ENCODE measurements around the gene RNASE12. TPM values are rescaled to one million over a fixed set of nuclear protein-coding genes. Genes with fewer than 3 reads are reported as not detected.
"Not testable (repeated sequence)": the region's sequence is repeated elsewhere in the genome, so short reads cannot be mapped to it uniquely, and the experiment has no call there.

RNASE12 gene
- total RNA-seq, 2 experiments from 2014 or later: not detected

DNA sequence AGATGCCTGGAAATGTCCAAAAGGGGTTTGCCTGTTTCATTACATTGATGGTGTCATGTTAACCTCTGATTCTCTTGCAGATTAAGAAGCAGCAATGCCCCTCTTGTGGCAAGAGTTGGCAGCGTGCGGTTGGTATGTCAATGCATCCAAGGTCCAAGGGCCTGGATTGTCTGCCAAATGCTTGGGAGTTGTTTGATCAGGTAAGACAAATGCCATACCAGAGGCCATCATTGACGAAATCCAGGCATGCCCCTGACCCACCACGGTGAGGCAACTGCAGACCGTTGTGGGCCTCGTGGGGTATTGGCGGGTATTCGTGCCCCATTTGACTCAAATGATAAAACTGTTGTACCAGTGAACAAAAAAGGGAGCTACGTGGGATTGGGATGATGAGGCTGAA is 11.4 kb upstream of the RNASE12 start:
- no peaks in the 10 kb centered on the region for H3K27me3 Mint-ChIP-seq
- DNase-seq: no peak
- TF ChIP-seq, protein P1, sequence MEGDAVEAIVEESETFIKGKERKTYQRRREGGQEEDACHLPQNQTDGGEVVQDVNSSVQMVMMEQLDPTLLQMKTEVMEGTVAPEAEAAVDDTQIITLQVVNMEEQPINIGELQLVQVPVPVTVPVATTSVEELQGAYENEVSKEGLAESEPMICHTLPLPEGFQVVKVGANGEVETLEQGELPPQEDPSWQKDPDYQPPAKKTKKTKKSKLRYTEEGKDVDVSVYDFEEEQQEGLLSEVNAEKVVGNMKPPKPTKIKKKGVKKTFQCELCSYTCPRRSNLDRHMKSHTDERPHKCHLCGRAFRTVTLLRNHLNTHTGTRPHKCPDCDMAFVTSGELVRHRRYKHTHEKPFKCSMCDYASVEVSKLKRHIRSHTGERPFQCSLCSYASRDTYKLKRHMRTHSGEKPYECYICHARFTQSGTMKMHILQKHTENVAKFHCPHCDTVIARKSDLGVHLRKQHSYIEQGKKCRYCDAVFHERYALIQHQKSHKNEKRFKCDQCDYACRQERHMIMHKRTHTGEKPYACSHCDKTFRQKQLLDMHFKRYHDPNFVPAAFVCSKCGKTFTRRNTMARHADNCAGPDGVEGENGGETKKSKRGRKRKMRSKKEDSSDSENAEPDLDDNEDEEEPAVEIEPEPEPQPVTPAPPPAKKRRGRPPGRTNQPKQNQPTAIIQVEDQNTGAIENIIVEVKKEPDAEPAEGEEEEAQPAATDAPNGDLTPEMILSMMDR (IDR thresholded peaks at IDR 0.05): no peak
- H3K36me3 ChIP-seq (ENCODE audit: insufficient read depth, low read length): no peaks in the 10 kb centered on the region
- no peak overlapping the region for H3K27ac Mint-ChIP-seq
- intact Hi-C loops (cut with DNase I, micrococcal nuclease): no loop called here
- H3K27ac ChIP-seq (ENCODE audit: low read depth in 1 of 2, low read length in 2 of 2): no peak overlapping the region
- CTCF ChIA-PET: no interaction called here
- H3K36me3 Mint-ChIP-seq (ENCODE audit: low read depth): no peaks in the 10 kb centered on the region
- no peak overlapping the region for H3K4me3 Mint-ChIP-seq
- H3K4me3 ChIP-seq (ENCODE audit: low read length): no peak overlapping the region
- no peaks in the 10 kb centered on the region for H3K27me3 ChIP-seq (ENCODE audit: control insufficient read depth in 1 of 2, insufficient read depth in 2 of 2, low read length in 2 of 2)
- no peak for ATAC-seq (ENCODE audit: poor library complexity)
- H3K4me1 ChIP-seq (ENCODE audit: insufficient read depth, low read length): no peaks in the 10 kb centered on the region
- H3K9me3 Mint-ChIP-seq: no peaks in the 10 kb centered on the region
- H3K9me3 ChIP-seq (ENCODE audit: control insufficient read depth in 1 of 2, insufficient read depth in 1 of 2, low read length in 2 of 2): no peaks in the 10 kb centered on the region
- POLR2A ChIA-PET: no interaction called here
- no peaks in the 10 kb centered on the region for H3K4me1 Mint-ChIP-seq (ENCODE audit: low read depth)

DNA sequence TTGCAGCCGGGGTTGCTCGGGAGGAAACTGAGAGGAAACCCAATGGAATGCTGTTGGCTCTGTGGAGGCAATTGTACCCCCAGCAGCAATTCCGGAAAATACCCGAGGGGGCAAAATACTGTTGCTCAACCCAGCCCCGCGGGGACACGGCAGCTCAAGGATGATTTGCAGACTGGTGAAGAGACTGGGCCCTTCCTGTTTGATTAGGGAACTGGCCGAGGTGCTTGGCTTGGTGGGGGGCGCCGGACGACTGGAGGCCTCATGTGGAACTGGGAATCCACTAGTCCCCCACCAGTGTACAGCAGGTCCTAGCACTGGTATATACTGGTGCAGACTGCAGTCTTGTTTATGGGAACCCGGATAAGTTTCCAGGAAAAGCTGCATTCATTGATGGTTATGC is 10.3 kb upstream of the RNASE12 start:
- no peak overlapping the region for H3K4me3 ChIP-seq (ENCODE audit: low read length)
- Mint-ChIP-seq H3K4me3 (no peak overlapping the region), H3K27me3 (no peaks in the 10 kb centered on the region), H3K36me3 (ENCODE audit: low read depth) (no peaks in the 10 kb centered on the region), H3K9me3 (no peaks in the 10 kb centered on the region), H3K4me1 (ENCODE audit: low read depth) (no peaks in the 10 kb centered on the region), H3K27ac (no peak overlapping the region)
- H3K36me3 ChIP-seq (ENCODE audit: insufficient read depth, low read length): no peaks in the 10 kb centered on the region
- H3K4me1 ChIP-seq (ENCODE audit: insufficient read depth, low read length): no peaks in the 10 kb centered on the region
- no peak overlapping the region for H3K27ac ChIP-seq (ENCODE audit: low read depth in 1 of 2, low read length in 2 of 2)
- H3K27me3 ChIP-seq (ENCODE audit: control insufficient read depth in 1 of 2, insufficient read depth in 2 of 2, low read length in 2 of 2): no peaks in the 10 kb centered on the region
- ATAC-seq (ENCODE audit: poor library complexity) (no peak), DNase-seq (no peak)
- intact Hi-C loops (cut with DNase I, micrococcal nuclease): no loop called here
- no peaks in the 10 kb centered on the region for H3K9me3 ChIP-seq (ENCODE audit: control insufficient read depth in 1 of 2, insufficient read depth in 1 of 2, low read length in 2 of 2)
- ChIA-PET CTCF (no interaction called here), POLR2A (no interaction called here)
- TF ChIP-seq, protein P1 (IDR thresholded peaks at IDR 0.05): no peak

DNA sequence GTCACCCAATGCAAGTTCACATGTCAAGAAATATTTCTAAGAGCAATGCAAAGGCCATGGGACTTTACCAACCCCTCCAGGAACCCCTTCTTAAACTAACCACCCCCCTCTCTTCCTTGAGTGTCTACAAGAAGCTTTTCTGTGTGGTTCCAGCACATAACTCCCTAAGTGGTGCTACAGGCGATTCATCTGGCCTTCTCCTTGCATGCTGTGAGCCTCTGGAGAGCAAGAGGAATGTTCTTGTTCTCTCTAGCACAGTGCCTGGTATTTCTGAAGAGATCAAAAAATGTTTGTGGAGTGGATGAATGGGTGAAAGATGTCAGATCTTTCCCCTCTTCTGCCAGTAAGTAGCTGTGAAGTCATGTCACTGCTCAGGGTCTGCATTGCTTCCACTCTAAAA is 5.9 kb upstream of the RNASE12 start:
- DNase-seq: no peak
- POLR2A ChIA-PET: no interaction called here
- no peaks in the 10 kb centered on the region for H3K36me3 Mint-ChIP-seq (ENCODE audit: low read depth)

DNA sequence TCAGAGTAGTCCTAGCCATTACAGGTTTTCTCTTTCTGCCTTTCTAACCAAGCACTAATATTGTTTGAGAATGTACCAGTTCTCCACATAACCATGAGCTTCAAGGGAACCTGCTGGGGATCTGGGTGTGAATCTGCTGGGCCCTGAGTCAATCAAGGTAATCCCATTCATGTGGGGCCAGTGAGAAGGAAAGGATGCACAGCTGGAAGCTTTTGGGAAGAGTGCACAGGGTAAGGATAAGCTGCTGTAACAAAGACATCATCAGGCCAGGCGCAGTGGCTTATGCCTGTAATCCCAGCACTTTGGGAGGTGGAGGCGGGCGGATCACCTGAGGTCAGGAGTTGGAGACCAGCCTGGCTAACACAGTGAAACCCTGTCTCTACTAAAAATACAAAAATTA is 4.5 kb upstream of the RNASE12 start:
- H3K9me3 ChIP-seq (ENCODE audit: control insufficient read depth in 1 of 2, insufficient read depth in 1 of 2, low read length in 2 of 2); H3K36me3 Mint-ChIP-seq (ENCODE audit: low read depth); intact Hi-C loops (cut with DNase I, micrococcal nuclease); DNase-seq; H3K27ac ChIP-seq (ENCODE audit: low read depth in 1 of 2, low read length in 2 of 2); H3K4me3 ChIP-seq (ENCODE audit: low read length); POLR2A ChIA-PET; H3K27ac Mint-ChIP-seq; H3K9me3 Mint-ChIP-seq; H3K4me3 Mint-ChIP-seq; ATAC-seq (ENCODE audit: poor library complexity); H3K4me1 Mint-ChIP-seq (ENCODE audit: low read depth); H3K4me1 ChIP-seq (ENCODE audit: insufficient read depth, low read length); H3K36me3 ChIP-seq (ENCODE audit: insufficient read depth, low read length); H3K27me3 ChIP-seq (ENCODE audit: control insufficient read depth in 1 of 2, insufficient read depth in 2 of 2, low read length in 2 of 2); CTCF ChIA-PET: not testable (repeated sequence)
- peaks cover 13% of the 10 kb centered on the region for H3K27me3 Mint-ChIP-seq

More for the DNA sequence above, 5.9 kb upstream of the RNASE12 start:
- H3K9me3 ChIP-seq (ENCODE audit: control insufficient read depth in 1 of 2, insufficient read depth in 1 of 2, low read length in 2 of 2): no peaks in the 10 kb centered on the region
- no peak overlapping the region for H3K27ac ChIP-seq (ENCODE audit: low read depth in 1 of 2, low read length in 2 of 2)
- CTCF ChIA-PET: no interaction called here
- H3K4me3 ChIP-seq (ENCODE audit: low read length): no peak overlapping the region
- no peak for ATAC-seq (ENCODE audit: poor library complexity)
- Mint-ChIP-seq H3K27me3 (no peaks in the 10 kb centered on the region), H3K4me1 (ENCODE audit: low read depth) (peaks cover 6% of the 10 kb centered on the region), H3K27ac (no peak overlapping the region), H3K9me3 (no peaks in the 10 kb centered on the region), H3K4me3 (no peak overlapping the region)
- TF ChIP-seq, protein P1 (IDR thresholded peaks at IDR 0.05): no peak
- intact Hi-C loops (cut with DNase I, micrococcal nuclease): no loop called here
- H3K4me1 ChIP-seq (ENCODE audit: insufficient read depth, low read length): no peaks in the 10 kb centered on the region
- H3K36me3 ChIP-seq (ENCODE audit: insufficient read depth, low read length): no peaks in the 10 kb centered on the region
- no peaks in the 10 kb centered on the region for H3K27me3 ChIP-seq (ENCODE audit: control insufficient read depth in 1 of 2, insufficient read depth in 2 of 2, low read length in 2 of 2)
